Stomach (tissue), 4 donors: ENCODE results near the gene CTDSPL.

ENCODE experiments used
- EP300 ChIP-seq: sonication (generic); formaldehyde crosslinking; IDR thresholded peaks from one replicate; pipeline ENCODE4 v1.6.1; 2017; ENCODE audit warnings: antibody characterized with exemption
- POLR2A ChIP-seq, 4 donors: fragments of 450-650 bp; IDR thresholded peaks; one replicate each; pipeline ENCODE4 v1.6.1; 2016; ENCODE audit warnings: antibody characterized with exemption in 4 of 4, control low read depth in 2 of 4, mild to moderate bottlenecking in 1 of 4, moderate library complexity in 1 of 4
- POLR2AphosphoS5 ChIP-seq, 3 donors: sonication (generic); formaldehyde crosslinking; IDR thresholded peaks; one replicate each; pipeline ENCODE4 v1.6.1; 2016; ENCODE audit warnings: antibody characterized with exemption in 3 of 3
- TF ChIP-seq, protein P1 (sequence below), 7 experiments: fragments of 450-650 bp in 4 of 7; fragments of 200-600 bp in 3 of 7; sonication (generic) in 3 of 7; IDR thresholded peaks; one replicate each; pipeline ENCODE4 v1.5.1; 2016 to 2019; ENCODE audit warnings: antibody characterized with exemption in 7 of 7, control low read depth in 2 of 7, mild to moderate bottlenecking in 1 of 7

DNA sequence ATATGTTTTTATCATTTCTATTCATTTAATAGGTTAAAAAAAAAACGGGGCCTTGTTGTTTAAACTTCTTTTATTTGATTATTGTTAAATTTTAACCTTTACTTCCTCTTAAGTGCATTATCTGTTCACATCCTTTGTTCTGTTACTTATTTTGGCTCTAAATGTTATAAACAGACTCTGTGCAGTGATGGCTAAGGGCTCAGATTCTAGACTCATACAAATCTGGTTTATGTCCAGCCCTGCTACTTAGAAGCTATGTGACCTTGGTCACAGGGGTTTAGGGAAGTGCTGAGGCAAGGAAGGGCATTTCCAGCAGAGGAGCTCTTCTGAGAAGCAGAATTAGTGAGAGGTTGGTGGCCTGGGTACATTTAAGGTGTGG lies 73.6 kb downstream of the CTDSPL start:
- TF ChIP-seq EP300 (no peak), POLR2A (IDR thresholded peaks at IDR 0.05) (no peak), POLR2AphosphoS5 (IDR thresholded peaks at IDR 0.05) (peak in 2 of 3 donors; percentile 42 to 58)
- TF ChIP-seq, protein P1, sequence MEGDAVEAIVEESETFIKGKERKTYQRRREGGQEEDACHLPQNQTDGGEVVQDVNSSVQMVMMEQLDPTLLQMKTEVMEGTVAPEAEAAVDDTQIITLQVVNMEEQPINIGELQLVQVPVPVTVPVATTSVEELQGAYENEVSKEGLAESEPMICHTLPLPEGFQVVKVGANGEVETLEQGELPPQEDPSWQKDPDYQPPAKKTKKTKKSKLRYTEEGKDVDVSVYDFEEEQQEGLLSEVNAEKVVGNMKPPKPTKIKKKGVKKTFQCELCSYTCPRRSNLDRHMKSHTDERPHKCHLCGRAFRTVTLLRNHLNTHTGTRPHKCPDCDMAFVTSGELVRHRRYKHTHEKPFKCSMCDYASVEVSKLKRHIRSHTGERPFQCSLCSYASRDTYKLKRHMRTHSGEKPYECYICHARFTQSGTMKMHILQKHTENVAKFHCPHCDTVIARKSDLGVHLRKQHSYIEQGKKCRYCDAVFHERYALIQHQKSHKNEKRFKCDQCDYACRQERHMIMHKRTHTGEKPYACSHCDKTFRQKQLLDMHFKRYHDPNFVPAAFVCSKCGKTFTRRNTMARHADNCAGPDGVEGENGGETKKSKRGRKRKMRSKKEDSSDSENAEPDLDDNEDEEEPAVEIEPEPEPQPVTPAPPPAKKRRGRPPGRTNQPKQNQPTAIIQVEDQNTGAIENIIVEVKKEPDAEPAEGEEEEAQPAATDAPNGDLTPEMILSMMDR (IDR thresholded peaks at IDR 0.05) = no peak
